ENCODE results near the gene ZNF385C. TPM values are rescaled to one million over a fixed set of nuclear protein-coding genes. Genes with fewer than 3 reads are reported as not detected.

The ZNF385C gene
- total RNA-seq, 2 donors from 2014 or later = 1.4 to 2.1 TPM

GRCh38 chr17:42078396-42079043 is 19.8 kb downstream of the ZNF385C start:
- H3K4me1 Mint-ChIP-seq = peaks cover 10% of the 10 kb centered on the region
- peak; percentile 56 for DNase-seq
- H3K27ac Mint-ChIP-seq = no peak overlapping the region
- H3K36me3 Mint-ChIP-seq (ENCODE audit: low read depth) = no peaks in the 10 kb centered on the region
- Histone ChIP-seq H3K9ac (ENCODE audit: extremely low read depth, low read length, poor library complexity, severe bottlenecking) (no peak overlapping the region), H3K27me3 (ENCODE audit: control insufficient read depth, insufficient read depth, low read length, poor library complexity, severe bottlenecking) (peaks cover 4% of the 10 kb centered on the region), H3K27ac (ENCODE audit: low read depth, low read length) (no peak overlapping the region), H3K9me3 (ENCODE audit: control insufficient read depth, low read length) (no peaks in the 10 kb centered on the region), H3K4me3 (ENCODE audit: low read length) (no peak overlapping the region), H3K36me3 (ENCODE audit: control insufficient read depth, insufficient read depth, low read length) (no peaks in the 10 kb centered on the region), H3K4me1 (ENCODE audit: control insufficient read depth, insufficient read depth, low read length) (no peaks in the 10 kb centered on the region)
- peaks cover 5% of the 10 kb centered on the region for H3K27me3 Mint-ChIP-seq (ENCODE audit: insufficient read depth)
- 90 to 91% methylated on average over 5 to 8 of the region's 8 CpGs for WGBS, 2 experiments (ENCODE audit: insufficient coverage in 1 of 2, insufficient read length in 1 of 2)
- H3K9me3 Mint-ChIP-seq = no peaks in the 10 kb centered on the region
- H3K4me3 Mint-ChIP-seq = no peak overlapping the region
- no peak for TF ChIP-seq CTCF (conservative IDR thresholded peaks at IDR 0.05)

DNA sequence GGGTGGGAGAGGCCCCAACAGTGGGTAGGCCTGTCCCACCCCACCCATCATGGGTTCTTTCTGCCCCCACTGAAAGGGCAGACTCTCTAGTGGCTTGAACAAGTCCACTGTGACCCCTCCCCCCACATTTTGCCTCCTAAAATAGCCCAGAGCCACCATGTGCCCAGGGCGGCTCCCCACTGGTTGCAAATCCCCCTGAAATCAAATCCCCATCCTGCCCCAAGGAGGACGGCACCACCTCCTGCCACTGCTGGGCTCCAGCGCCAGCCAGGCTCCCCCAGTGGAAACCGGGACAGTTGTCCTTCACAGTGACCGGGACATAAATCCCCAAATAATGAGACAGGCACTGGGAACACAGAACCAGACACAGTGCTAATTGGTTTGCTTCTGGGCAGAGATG is 20.5 kb downstream of the ZNF385C start:
- Mint-ChIP-seq H3K9me3 (no peaks in the 10 kb centered on the region), H3K27me3 (ENCODE audit: insufficient read depth) (peaks cover 13% of the 10 kb centered on the region), H3K4me1 (peaks cover 10% of the 10 kb centered on the region), H3K4me3 (no peak overlapping the region), H3K27ac (peak overlapping the region; percentile 19), H3K36me3 (ENCODE audit: low read depth) (no peaks in the 10 kb centered on the region)
- no peak for DNase-seq
- Histone ChIP-seq H3K4me1 (ENCODE audit: control insufficient read depth, insufficient read depth, low read length) (no peaks in the 10 kb centered on the region), H3K36me3 (ENCODE audit: control insufficient read depth, insufficient read depth, low read length) (no peaks in the 10 kb centered on the region), H3K27ac (ENCODE audit: low read depth, low read length) (no peak overlapping the region), H3K4me3 (ENCODE audit: low read length) (no peak overlapping the region), H3K9me3 (ENCODE audit: control insufficient read depth, low read length) (no peaks in the 10 kb centered on the region), H3K9ac (ENCODE audit: extremely low read depth, low read length, poor library complexity, severe bottlenecking) (no peak overlapping the region), H3K27me3 (ENCODE audit: control insufficient read depth, insufficient read depth, low read length, poor library complexity, severe bottlenecking) (peaks cover 12% of the 10 kb centered on the region)
- WGBS, 2 experiments (ENCODE audit: insufficient coverage in 1 of 2, insufficient read length in 1 of 2) = 75 to 97% methylated on average over 4 to 5 of the region's 5 CpGs
- TF ChIP-seq CTCF (conservative IDR thresholded peaks at IDR 0.05) = no peak

DNA sequence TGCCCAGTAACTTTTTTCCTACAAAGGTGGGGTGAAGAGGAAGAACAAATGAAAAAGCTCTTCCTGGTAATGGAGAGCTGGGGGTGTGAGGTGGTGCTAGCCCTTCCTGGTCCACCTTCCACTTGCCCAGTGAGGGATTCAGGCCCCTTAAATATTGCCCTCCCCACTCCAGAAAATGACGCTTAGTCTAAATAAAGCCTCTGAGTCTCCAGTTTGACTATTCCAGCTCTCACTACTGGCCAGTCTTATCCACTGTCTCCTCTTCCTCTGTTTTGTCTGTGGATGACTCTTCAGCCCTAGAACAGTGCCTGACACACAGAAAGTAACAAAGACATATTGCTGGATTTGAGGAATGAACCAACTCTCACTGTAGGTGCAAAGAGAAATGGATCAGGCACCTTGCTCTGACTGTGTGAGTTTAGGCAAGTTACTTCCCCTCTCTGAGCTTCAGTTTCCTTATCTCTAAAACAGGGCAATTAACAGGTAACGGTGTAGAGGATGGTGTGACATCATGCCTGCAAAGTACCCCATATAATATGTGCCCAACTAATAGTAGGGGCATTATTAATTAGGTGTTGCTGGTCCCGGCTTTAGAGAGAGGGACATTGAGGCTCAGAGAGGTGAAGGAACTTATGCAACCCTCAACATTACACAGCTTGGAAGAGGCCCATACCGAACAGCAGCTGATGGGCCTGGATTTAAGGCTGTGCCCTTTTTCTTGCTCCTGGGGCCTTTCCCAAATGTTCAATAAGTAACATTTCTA is 21.3 kb downstream of the ZNF385C start:
- Histone ChIP-seq H3K27me3 (ENCODE audit: control insufficient read depth, insufficient read depth, low read length, poor library complexity, severe bottlenecking) (peaks cover 18% of the 10 kb centered on the region), H3K27ac (ENCODE audit: low read depth, low read length) (no peak overlapping the region), H3K9ac (ENCODE audit: extremely low read depth, low read length, poor library complexity, severe bottlenecking) (no peak overlapping the region), H3K36me3 (ENCODE audit: control insufficient read depth, insufficient read depth, low read length) (no peaks in the 10 kb centered on the region), H3K4me1 (ENCODE audit: control insufficient read depth, insufficient read depth, low read length) (no peaks in the 10 kb centered on the region), H3K4me3 (ENCODE audit: low read length) (no peak overlapping the region), H3K9me3 (ENCODE audit: control insufficient read depth, low read length) (no peaks in the 10 kb centered on the region)
- H3K4me3 Mint-ChIP-seq = no peak overlapping the region
- TF ChIP-seq CTCF (conservative IDR thresholded peaks at IDR 0.05) = no peak
- H3K9me3 Mint-ChIP-seq = no peaks in the 10 kb centered on the region
- H3K27ac Mint-ChIP-seq = no peak overlapping the region
- no peaks in the 10 kb centered on the region for H3K36me3 Mint-ChIP-seq (ENCODE audit: low read depth)
- H3K27me3 Mint-ChIP-seq (ENCODE audit: insufficient read depth) = peaks cover 16% of the 10 kb centered on the region
- 95 to 96% methylated on average over 2 to 4 of the region's 4 CpGs for WGBS, 2 experiments (ENCODE audit: insufficient coverage in 1 of 2, insufficient read length in 1 of 2)
- peaks cover 10% of the 10 kb centered on the region for H3K4me1 Mint-ChIP-seq
- DNase-seq = no peak

Data from endodermal cell (in vitro differentiated cells).